HepG2 (cell line): ENCODE measurements around the gene NCR3LG1. TPM values are rescaled to one million over a fixed set of nuclear protein-coding genes. Genes with fewer than 3 reads are reported as not detected.

ENCODE experiments used
- BHLHE40 ChIP-seq: IDR thresholded peaks from 2 replicates; pipeline ENCODE4 v1.6.1; 2011; ENCODE audit warnings: low read length, improper control_type of control experiment
- DR1 ChIP-seq: sonication (generic); formaldehyde crosslinking; IDR thresholded peaks from 2 replicates; pipeline ENCODE4 v1.8.0; 2021; ENCODE audit warnings: mild to moderate bottlenecking, missing genetic modification reagents, inconsistent platforms
- ELF4 ChIP-seq: sonication (generic); formaldehyde crosslinking; IDR thresholded peaks from 2 replicates; pipeline ENCODE4 v1.5.0; 2020; ENCODE audit warnings: missing genetic modification reagents, mild to moderate bottlenecking, moderate library complexity, borderline replicate concordance
- HDAC1 ChIP-seq: sonication (generic); formaldehyde crosslinking; IDR thresholded peaks from 2 replicates; pipeline ENCODE4 v1.5.1; 2020; ENCODE audit warnings: mild to moderate bottlenecking, missing genetic modification reagents
- HES4 ChIP-seq: sonication (generic); formaldehyde crosslinking; IDR thresholded peaks from 2 replicates; pipeline ENCODE4 v1.9.0; 2021; ENCODE audit warnings: mild to moderate bottlenecking, missing genetic modification reagents, borderline replicate concordance
- IKZF4 ChIP-seq: sonication (generic); formaldehyde crosslinking; IDR thresholded peaks from 2 replicates; pipeline ENCODE4 v1.5.1; 2020; ENCODE audit warnings: borderline replicate concordance, mild to moderate bottlenecking, low read depth, missing genetic modification reagents; ENCODE audit errors: not compliant biosample characterization
- KDM3A ChIP-seq: IDR thresholded peaks from 2 replicates; pipeline ENCODE4 v1.6.1; 2018; ENCODE audit warnings: low read depth, missing compliant biosample characterization
- KDM4B ChIP-seq: sonication (generic); formaldehyde crosslinking; IDR thresholded peaks from 2 replicates; pipeline ENCODE4 v1.4.0; 2020; ENCODE audit warnings: missing genetic modification reagents
- KDM5B ChIP-seq: sonication (generic); formaldehyde crosslinking; IDR thresholded peaks from 2 replicates; pipeline ENCODE4 v1.4.0; 2020; ENCODE audit warnings: missing genetic modification reagents, mild to moderate bottlenecking, borderline replicate concordance
- KLF11 ChIP-seq: IDR thresholded peaks from 2 replicates; pipeline ENCODE4 v1.6.1; 2016; ENCODE audit warnings: missing compliant biosample characterization
- MTF1 ChIP-seq: sonication (generic); formaldehyde crosslinking; IDR thresholded peaks from 2 replicates; pipeline ENCODE4 v1.5.0; 2020; ENCODE audit warnings: missing genetic modification reagents
- MXI1 ChIP-seq: IDR thresholded peaks from 3 replicates; pipeline ENCODE4 v1.6.1; 2012; ENCODE audit warnings: low read depth, low read length, inconsistent platforms, borderline replicate concordance
- PHB2 ChIP-seq: fragments of 450-650 bp; IDR thresholded peaks from 2 replicates; pipeline ENCODE4 v1.6.1; 2018; ENCODE audit not compliant: partially characterized antibody
- TBX3 ChIP-seq: fragments of 450-650 bp; IDR thresholded peaks from 2 replicates; pipeline ENCODE4 v1.6.1; 2017; ENCODE audit warnings: antibody characterized with exemption, mild to moderate bottlenecking, inconsistent platforms, borderline replicate concordance
- ZC3H4 ChIP-seq: sonication (generic); formaldehyde crosslinking; IDR thresholded peaks from 2 replicates; pipeline ENCODE4 v1.4.0; 2020; ENCODE audit warnings: missing genetic modification reagents, borderline replicate concordance
- ZNF317 ChIP-seq: sonication (generic); formaldehyde crosslinking; IDR thresholded peaks from 2 replicates; pipeline ENCODE4 v1.5.0; 2020; ENCODE audit warnings: mild to moderate bottlenecking, missing genetic modification reagents
- ZNF747 ChIP-seq: sonication (generic); formaldehyde crosslinking; IDR thresholded peaks from 2 replicates; pipeline ENCODE4 v1.8.1; 2023; ENCODE audit warnings: missing genetic modification reagents, mild to moderate bottlenecking, borderline replicate concordance
- ZNF781 ChIP-seq: sonication (generic); formaldehyde crosslinking; IDR thresholded peaks from 2 replicates; pipeline ENCODE4 v1.5.1; 2020; ENCODE audit warnings: borderline replicate concordance, mild to moderate bottlenecking, missing genetic modification reagents; ENCODE audit errors: not compliant biosample characterization
- ZNF891 ChIP-seq: sonication (generic); formaldehyde crosslinking; IDR thresholded peaks from 2 replicates; pipeline ENCODE4 v1.5.0; 2020; ENCODE audit warnings: mild to moderate bottlenecking, missing genetic modification reagents
- polyA plus RNA-seq, 8 experiments: library from polyadenylated mRNA; depleted of rRNA in 3 of 8; stranded (reverse) in 7 of 8; unstranded in 1 of 8; fragments of >200 nt; fragmentation: Illumina TruSeq in 4 of 8; extraction: Trizol in 4 of 8; gene quantifications; 2 replicates each; pipeline versions ENCODE4 v1.2.1 to v1.2.3, GENCODE V29; 2011 to 2016; ENCODE audit warnings: low read depth in 4 of 8, missing spikeins in 1 of 8, mixed read lengths in 1 of 8; ENCODE audit not compliant: insufficient read depth in 1 of 8
- total RNA-seq, 5 experiments: library from RNA; depleted of rRNA; stranded (reverse); fragments of >200 nt; fragmentation: Illumina TruSeq; extraction: Trizol; gene quantifications; 2 replicates each; pipeline ENCODE4 v1.2.3, GENCODE V29; 2016; ENCODE audit warnings: low read depth in 1 of 5
- TF ChIP-seq, protein P1 (sequence below): sonication (generic); formaldehyde crosslinking; IDR thresholded peaks from 2 replicates; pipeline ENCODE4 v1.5.0; 2020; ENCODE audit warnings: mild to moderate bottlenecking, missing genetic modification reagents, borderline replicate concordance
- TF ChIP-seq, protein P2 (sequence below): sonication (generic); formaldehyde crosslinking; IDR thresholded peaks from 2 replicates; pipeline ENCODE4 v1.4.0; 2020; ENCODE audit warnings: missing genetic modification reagents
- TF ChIP-seq, protein P3 (sequence below): sonication (generic); formaldehyde crosslinking; IDR thresholded peaks from 2 replicates; pipeline ENCODE4 v1.8.0; 2023; ENCODE audit warnings: mild to moderate bottlenecking, missing genetic modification reagents
- TF ChIP-seq, protein P4 (sequence below): sonication (generic); formaldehyde crosslinking; IDR thresholded peaks from 2 replicates; pipeline ENCODE4 v1.4.0; 2020; ENCODE audit warnings: missing genetic modification reagents

Gene NCR3LG1
- total and polyA plus RNA-seq, 2 of the 13 experiments (the other 11 are each of a cell fraction or from before 2014, with no cell fraction given) = 16.1 to 25.1 TPM

DNA sequence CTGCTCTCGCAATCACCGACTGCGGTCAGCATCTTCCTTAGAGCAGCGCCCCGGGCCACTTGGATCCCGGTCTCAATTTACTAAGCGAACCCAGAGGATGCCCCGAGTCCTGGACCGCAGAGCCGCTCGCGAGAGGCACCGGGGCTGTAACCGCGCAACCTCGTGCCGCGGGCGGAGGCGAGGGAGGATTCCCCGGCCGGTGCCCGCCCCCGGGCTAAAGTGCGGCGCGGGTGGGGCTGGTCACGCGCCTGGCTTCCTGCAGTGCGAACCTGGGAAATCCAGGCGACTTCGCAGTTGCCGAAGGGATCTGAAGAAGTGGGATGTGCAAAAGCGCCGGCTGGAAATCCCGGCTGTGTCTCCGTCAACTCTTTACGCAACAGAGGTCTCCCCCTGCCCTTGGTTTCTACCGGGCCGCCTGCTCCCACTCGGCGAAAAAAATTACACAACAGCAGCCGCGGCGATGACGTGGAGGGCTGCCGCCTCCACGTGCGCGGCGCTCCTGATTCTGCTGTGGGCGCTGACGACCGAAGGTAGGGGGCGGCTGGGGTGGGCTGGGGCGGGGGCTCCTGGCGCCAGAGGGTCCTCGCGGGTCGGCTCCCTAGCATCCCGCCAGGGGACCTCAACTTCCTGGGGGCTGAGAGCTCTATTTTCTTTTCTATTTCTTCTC lies at the start of gene NCR3LG1 (continued):
- TF ChIP-seq HDAC1 (CRISPR knock-in tag) (peak; percentile 83), HES4 (0 out of 2 replicates have a peak, but pooled peaks have one; percentile 48), ZC3H4 (CRISPR knock-in tag) (no peak), KDM5B (CRISPR knock-in tag) (peak; percentile 77; the same call in 1 of the 2 replicates), MXI1 (peak; percentile 40; the same call in 1 of the 3 replicates), PHB2 (no peak), KLF11 (peak; percentile 26; the same call in 1 of the 2 replicates), KDM4B (CRISPR knock-in tag) (peak; percentile 42), ZNF891 (CRISPR knock-in tag) (0 out of 2 replicates have a peak, but pooled peaks have one; percentile 36), TBX3 (no peak), ZNF781 (CRISPR knock-in tag) (peak; percentile 47), MTF1 (CRISPR knock-in tag) (0 out of 2 replicates have a peak, but pooled peaks have one; percentile 29), ZNF747 (CRISPR knock-in tag) (peak; percentile 33; the same call in 1 of the 2 replicates), DR1 (CRISPR knock-in tag) (peak; percentile 44; the same call in 1 of the 2 replicates), KDM3A (CRISPR knock-in tag) (peak; percentile 74; the same call in 1 of the 2 replicates), BHLHE40 (peak; percentile 46; the same call in 1 of the 2 replicates), IKZF4 (CRISPR knock-in tag) (peak; percentile 37), ZNF317 (CRISPR knock-in tag) (no peak), ELF4 (CRISPR knock-in tag) (no peak)
- TF ChIP-seq, protein P1, sequence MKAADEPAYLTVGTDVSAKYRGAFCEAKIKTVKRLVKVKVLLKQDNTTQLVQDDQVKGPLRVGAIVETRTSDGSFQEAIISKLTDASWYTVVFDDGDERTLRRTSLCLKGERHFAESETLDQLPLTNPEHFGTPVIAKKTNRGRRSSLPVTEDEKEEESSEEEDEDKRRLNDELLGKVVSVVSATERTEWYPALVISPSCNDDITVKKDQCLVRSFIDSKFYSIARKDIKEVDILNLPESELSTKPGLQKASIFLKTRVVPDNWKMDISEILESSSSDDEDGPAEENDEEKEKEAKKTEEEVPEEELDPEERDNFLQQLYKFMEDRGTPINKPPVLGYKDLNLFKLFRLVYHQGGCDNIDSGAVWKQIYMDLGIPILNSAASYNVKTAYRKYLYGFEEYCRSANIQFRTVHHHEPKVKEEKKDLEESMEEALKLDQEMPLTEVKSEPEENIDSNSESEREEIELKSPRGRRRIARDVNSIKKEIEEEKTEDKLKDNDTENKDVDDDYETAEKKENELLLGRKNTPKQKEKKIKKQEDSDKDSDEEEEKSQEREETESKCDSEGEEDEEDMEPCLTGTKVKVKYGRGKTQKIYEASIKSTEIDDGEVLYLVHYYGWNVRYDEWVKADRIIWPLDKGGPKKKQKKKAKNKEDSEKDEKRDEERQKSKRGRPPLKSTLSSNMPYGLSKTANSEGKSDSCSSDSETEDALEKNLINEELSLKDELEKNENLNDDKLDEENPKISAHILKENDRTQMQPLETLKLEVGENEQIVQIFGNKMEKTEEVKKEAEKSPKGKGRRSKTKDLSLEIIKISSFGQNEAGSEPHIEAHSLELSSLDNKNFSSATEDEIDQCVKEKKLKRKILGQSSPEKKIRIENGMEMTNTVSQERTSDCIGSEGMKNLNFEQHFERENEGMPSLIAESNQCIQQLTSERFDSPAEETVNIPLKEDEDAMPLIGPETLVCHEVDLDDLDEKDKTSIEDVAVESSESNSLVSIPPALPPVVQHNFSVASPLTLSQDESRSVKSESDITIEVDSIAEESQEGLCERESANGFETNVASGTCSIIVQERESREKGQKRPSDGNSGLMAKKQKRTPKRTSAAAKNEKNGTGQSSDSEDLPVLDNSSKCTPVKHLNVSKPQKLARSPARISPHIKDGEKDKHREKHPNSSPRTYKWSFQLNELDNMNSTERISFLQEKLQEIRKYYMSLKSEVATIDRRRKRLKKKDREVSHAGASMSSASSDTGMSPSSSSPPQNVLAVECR (CRISPR knock-in tag) = peak; percentile 48; the same call in 1 of the 2 replicates
- TF ChIP-seq, protein P2, sequence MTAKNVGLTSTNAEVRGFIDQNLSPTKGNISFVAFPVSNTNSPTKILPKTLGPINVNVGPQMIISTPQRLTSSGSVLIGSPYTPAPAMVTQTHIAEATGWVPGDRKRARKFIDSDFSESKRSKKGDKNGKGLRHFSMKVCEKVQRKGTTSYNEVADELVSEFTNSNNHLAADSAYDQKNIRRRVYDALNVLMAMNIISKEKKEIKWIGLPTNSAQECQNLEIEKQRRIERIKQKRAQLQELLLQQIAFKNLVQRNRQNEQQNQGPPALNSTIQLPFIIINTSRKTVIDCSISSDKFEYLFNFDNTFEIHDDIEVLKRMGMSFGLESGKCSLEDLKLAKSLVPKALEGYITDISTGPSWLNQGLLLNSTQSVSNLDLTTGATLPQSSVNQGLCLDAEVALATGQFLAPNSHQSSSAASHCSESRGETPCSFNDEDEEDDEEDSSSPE = peak; percentile 80
- TF ChIP-seq, protein P3, sequence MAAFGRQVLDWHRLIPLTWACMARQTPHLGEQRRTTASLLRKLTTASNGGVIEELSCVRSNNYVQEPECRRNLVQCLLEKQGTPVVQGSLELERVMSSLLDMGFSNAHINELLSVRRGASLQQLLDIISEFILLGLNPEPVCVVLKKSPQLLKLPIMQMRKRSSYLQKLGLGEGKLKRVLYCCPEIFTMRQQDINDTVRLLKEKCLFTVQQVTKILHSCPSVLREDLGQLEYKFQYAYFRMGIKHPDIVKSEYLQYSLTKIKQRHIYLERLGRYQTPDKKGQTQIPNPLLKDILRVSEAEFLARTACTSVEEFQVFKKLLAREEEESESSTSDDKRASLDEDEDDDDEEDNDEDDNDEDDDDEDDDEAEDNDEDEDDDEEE (CRISPR knock-in tag) = no peak
- TF ChIP-seq, protein P4, sequence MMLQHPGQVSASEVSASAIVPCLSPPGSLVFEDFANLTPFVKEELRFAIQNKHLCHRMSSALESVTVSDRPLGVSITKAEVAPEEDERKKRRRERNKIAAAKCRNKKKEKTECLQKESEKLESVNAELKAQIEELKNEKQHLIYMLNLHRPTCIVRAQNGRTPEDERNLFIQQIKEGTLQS (CRISPR knock-in tag) = no peak
